HepG2 (cell line): ENCODE measurements around the gene UBAP1L. TPM values are rescaled to one million over a fixed set of nuclear protein-coding genes. Genes with fewer than 3 reads are reported as not detected.
A peak's percentile ranks its signal among the peaks of the same experiment; 100 is the strongest.

Source experiments
- CSRNP1 ChIP-seq: sonication (generic); formaldehyde crosslinking; IDR thresholded peaks from 2 replicates; pipeline ENCODE4 v1.8.1; 2023; ENCODE audit warnings: mild to moderate bottlenecking, missing genetic modification reagents
- DMAP1 ChIP-seq: IDR thresholded peaks from 2 replicates; pipeline ENCODE4 v1.6.1; 2016
- FOXA1 ChIP-seq, 2 experiments: fragments of 450-650 bp in 1 of 2; sonication (generic) in 1 of 2; formaldehyde crosslinking in 1 of 2; IDR thresholded peaks; 2 replicates each; pipeline versions ENCODE4 v1.4.0 to v1.6.1; 2016 to 2020; ENCODE audit warnings: missing genetic modification reagents in 1 of 2
- HCFC1 ChIP-seq: fragments of 150-350 bp; IDR thresholded peaks from 2 replicates; pipeline ENCODE4 v1.6.1; 2014; ENCODE audit warnings: low read depth, low read length
- HHEX ChIP-seq: IDR thresholded peaks from 2 replicates; pipeline ENCODE4 v1.6.1; 2016; ENCODE audit warnings: control low read depth
- KDM5A ChIP-seq: fragments of 200-600 bp; sonication (generic); IDR thresholded peaks from 2 replicates; pipeline ENCODE4 v1.7.0; 2018; ENCODE audit warnings: antibody characterized with exemption, mild to moderate bottlenecking, low read length, borderline replicate concordance
- NFRKB ChIP-seq: fragments of 450-650 bp; IDR thresholded peaks from 2 replicates; pipeline ENCODE4 v1.6.1; 2017
- PAWR ChIP-seq: sonication (generic); formaldehyde crosslinking; IDR thresholded peaks from 2 replicates; pipeline ENCODE4 v1.4.0; 2020; ENCODE audit warnings: missing genetic modification reagents, mild to moderate bottlenecking, borderline replicate concordance
- PHF5A ChIP-seq: IDR thresholded peaks from one replicate; pipeline ENCODE4 v1.6.1; 2018; ENCODE audit warnings: low read depth, missing genetic modification reagents; ENCODE audit not compliant: unreplicated experiment
- POGK ChIP-seq: sonication (generic); formaldehyde crosslinking; conservative IDR thresholded peaks from 2 replicates; pipeline ENCODE4 v1.8.0; 2022; ENCODE audit warnings: mild to moderate bottlenecking, moderate library complexity, missing genetic modification reagents
- PRMT3 ChIP-seq: sonication (generic); formaldehyde crosslinking; IDR thresholded peaks from 2 replicates; pipeline ENCODE4 v1.8.1; 2022; ENCODE audit warnings: low read depth, mild to moderate bottlenecking, moderate library complexity, missing genetic modification reagents, borderline replicate concordance
- SALL1 ChIP-seq: sonication (generic); formaldehyde crosslinking; IDR thresholded peaks from 2 replicates; pipeline ENCODE4 v1.8.0; 2022; ENCODE audit warnings: mild to moderate bottlenecking, missing genetic modification reagents
- TAF1 ChIP-seq: sonication (generic); formaldehyde crosslinking; IDR thresholded peaks from 2 replicates; pipeline ENCODE4 v1.4.0; 2020; ENCODE audit warnings: missing genetic modification reagents
- TSC22D2 ChIP-seq: sonication (generic); formaldehyde crosslinking; IDR thresholded peaks from 2 replicates; pipeline ENCODE4 v1.5.1; 2020; ENCODE audit warnings: missing genetic modification reagents, mild to moderate bottlenecking, borderline replicate concordance
- ZBTB34 ChIP-seq: sonication (generic); formaldehyde crosslinking; IDR thresholded peaks from 2 replicates; pipeline ENCODE4 v1.8.0; 2022; ENCODE audit warnings: mild to moderate bottlenecking, missing genetic modification reagents
- ZNF30 ChIP-seq: sonication (generic); formaldehyde crosslinking; IDR thresholded peaks from 2 replicates; pipeline ENCODE4 v1.5.0; 2020; ENCODE audit warnings: mild to moderate bottlenecking, missing genetic modification reagents
- ZNF709 ChIP-seq: sonication (generic); formaldehyde crosslinking; IDR thresholded peaks from 2 replicates; pipeline ENCODE4 v1.5.0; 2020; ENCODE audit warnings: mild to moderate bottlenecking, missing genetic modification reagents
- polyA plus RNA-seq, 8 experiments: library from polyadenylated mRNA; depleted of rRNA in 3 of 8; stranded (reverse) in 7 of 8; unstranded in 1 of 8; fragments of >200 nt; fragmentation: Illumina TruSeq in 4 of 8; extraction: Trizol in 4 of 8; gene quantifications; 2 replicates each; pipeline versions ENCODE4 v1.2.1 to v1.2.3, GENCODE V29; 2011 to 2016; ENCODE audit warnings: low read depth in 4 of 8, missing spikeins in 1 of 8, mixed read lengths in 1 of 8; ENCODE audit not compliant: insufficient read depth in 1 of 8
- total RNA-seq, 5 experiments: library from RNA; depleted of rRNA; stranded (reverse); fragments of >200 nt; fragmentation: Illumina TruSeq; extraction: Trizol; gene quantifications; 2 replicates each; pipeline ENCODE4 v1.2.3, GENCODE V29; 2016; ENCODE audit warnings: low read depth in 1 of 5
- TF ChIP-seq, protein P1 (sequence below): sonication (generic); formaldehyde crosslinking; IDR thresholded peaks from 2 replicates; pipeline ENCODE4 v1.5.0; 2020; ENCODE audit warnings: mild to moderate bottlenecking, missing genetic modification reagents
- TF ChIP-seq, protein P2 (sequence below): IDR thresholded peaks from 2 replicates; pipeline ENCODE4 v1.6.1; 2012; ENCODE audit warnings: inconsistent platforms
- TF ChIP-seq, protein P3 (sequence below): sonication (generic); formaldehyde crosslinking; IDR thresholded peaks from 2 replicates; pipeline ENCODE4 v1.8.0; 2022; ENCODE audit warnings: missing genetic modification reagents, mild to moderate bottlenecking, inconsistent platforms, borderline replicate concordance

The UBAP1L gene
- total and polyA plus RNA-seq, 2 of the 13 experiments (the other 11 are each of a cell fraction or from before 2014, with no cell fraction given) = 0.86 to 1.4 TPM

- TF ChIP-seq PAWR (CRISPR knock-in tag) (no peak), SALL1 (CRISPR knock-in tag) (peak; percentile 76; the same call in 1 of the 2 replicates), TAF1 (CRISPR knock-in tag) (peak; percentile 89), HHEX (CRISPR knock-in tag) (no peak), ZBTB34 (CRISPR knock-in tag) (no peak; the same call in 1 of the 2 replicates), NFRKB (no peak), PRMT3 (no peak), CSRNP1 (0 out of 2 replicates have a peak, but pooled peaks have one; percentile 18), HCFC1 (peak; percentile 45; the same call in 1 of the 2 replicates), KDM5A (peak; percentile 61; the same call in 1 of the 2 replicates), DMAP1 (CRISPR knock-in tag) (peak; percentile 40; the same call in 1 of the 2 replicates), ZNF709 (CRISPR knock-in tag) (peak; percentile 61; the same call in 1 of the 2 replicates), POGK (CRISPR knock-in tag) (no peak), TSC22D2 (0 out of 2 replicates have a peak, but pooled peaks have one; percentile 25), ZNF30 (CRISPR knock-in tag) (no peak), PHF5A (CRISPR knock-in tag) (peak; percentile 23), FOXA1 (IDR thresholded peaks at IDR 0.05) (no peak), FOXA1 (CRISPR knock-in tag; IDR thresholded peaks at IDR 0.05) (no peak)
- TF ChIP-seq, protein P1, sequence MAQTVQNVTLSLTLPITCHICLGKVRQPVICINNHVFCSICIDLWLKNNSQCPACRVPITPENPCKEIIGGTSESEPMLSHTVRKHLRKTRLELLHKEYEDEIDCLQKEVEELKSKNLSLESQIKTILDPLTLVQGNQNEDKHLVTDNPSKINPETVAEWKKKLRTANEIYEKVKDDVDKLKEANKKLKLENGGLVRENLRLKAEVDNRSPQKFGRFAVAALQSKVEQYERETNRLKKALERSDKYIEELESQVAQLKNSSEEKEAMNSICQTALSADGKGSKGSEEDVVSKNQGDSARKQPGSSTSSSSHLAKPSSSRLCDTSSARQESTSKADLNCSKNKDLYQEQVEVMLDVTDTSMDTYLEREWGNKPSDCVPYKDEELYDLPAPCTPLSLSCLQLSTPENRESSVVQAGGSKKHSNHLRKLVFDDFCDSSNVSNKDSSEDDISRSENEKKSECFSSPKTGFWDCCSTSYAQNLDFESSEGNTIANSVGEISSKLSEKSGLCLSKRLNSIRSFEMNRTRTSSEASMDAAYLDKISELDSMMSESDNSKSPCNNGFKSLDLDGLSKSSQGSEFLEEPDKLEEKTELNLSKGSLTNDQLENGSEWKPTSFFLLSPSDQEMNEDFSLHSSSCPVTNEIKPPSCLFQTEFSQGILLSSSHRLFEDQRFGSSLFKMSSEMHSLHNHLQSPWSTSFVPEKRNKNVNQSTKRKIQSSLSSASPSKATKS = no peak
- TF ChIP-seq, protein P2, sequence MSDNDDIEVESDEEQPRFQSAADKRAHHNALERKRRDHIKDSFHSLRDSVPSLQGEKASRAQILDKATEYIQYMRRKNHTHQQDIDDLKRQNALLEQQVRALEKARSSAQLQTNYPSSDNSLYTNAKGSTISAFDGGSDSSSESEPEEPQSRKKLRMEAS = peak; percentile 32; the same call in 1 of the 2 replicates
- TF ChIP-seq, protein P3, sequence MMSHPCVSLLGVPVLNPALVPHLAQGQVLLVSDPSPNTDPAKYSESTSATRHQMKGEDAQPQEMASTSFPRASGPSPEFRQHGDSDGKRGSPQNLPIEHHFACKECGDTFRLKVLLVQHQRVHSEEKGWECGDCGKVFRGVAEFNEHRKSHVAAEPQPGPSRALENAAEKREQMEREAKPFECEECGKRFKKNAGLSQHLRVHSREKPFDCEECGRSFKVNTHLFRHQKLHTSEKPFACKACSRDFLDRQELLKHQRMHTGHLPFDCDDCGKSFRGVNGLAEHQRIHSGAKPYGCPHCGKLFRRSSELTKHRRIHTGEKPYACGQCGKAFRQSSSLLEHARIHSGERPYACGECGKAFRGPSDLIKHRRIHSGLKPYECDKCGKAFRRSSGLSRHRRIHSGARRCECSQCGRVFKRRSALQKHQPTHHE (CRISPR knock-in tag) = no peak
These were observed 18.7 kb upstream of the UBAP1L start, which contains the start of gene PDCD7 (continued) for GRCh38 chr15:65133548-65134200.
